GM23338 (cell line): Measurements from ENCODE around the gene AKT1S1. TPM values are rescaled to one million over a fixed set of nuclear protein-coding genes. Genes with fewer than 3 reads are reported as not detected.

Experiments used
- ATAC-seq: fragments of 200-7000 bp; cut with Tn5 transposase; 3 replicates; pipeline ENCODE4 v1.9.1; 2020
- DNase-seq: peaks from one replicate; pipeline ENCODE4 v3.0.0-alpha.2; 2015; ENCODE audit warnings: low spot score
- H2AFZ ChIP-seq: fragments of 200-600 bp; sonication (generic); 2 replicates; pipeline ENCODE4 v1.8.0; 2016; ENCODE audit warnings: antibody characterized with exemption, mild to moderate bottlenecking, moderate library complexity
- H3F3A ChIP-seq: fragments of 200-600 bp; sonication (generic); replicated peaks from 2 replicates; pipeline ENCODE4 v1.8.0; 2017; ENCODE audit warnings: antibody characterized with exemption, mixed run types, low read depth
- H3K27ac ChIP-seq: fragments of 200-600 bp; sonication (generic); 2 replicates; pipeline ENCODE4 v1.6.1; 2016; ENCODE audit warnings: low read depth
- H3K27me3 ChIP-seq: fragments of 200-600 bp; sonication (generic); 2 replicates; pipeline ENCODE4 v1.8.0; 2016; ENCODE audit warnings: mild to moderate bottlenecking, mixed run types, moderate library complexity; ENCODE audit not compliant: insufficient read depth
- H3K36me3 ChIP-seq: fragments of 200-600 bp; sonication (generic); 2 replicates; pipeline ENCODE4 v1.8.0; 2016; ENCODE audit warnings: mild to moderate bottlenecking; ENCODE audit not compliant: insufficient read depth
- H3K4me1 ChIP-seq: fragments of 200-600 bp; sonication (generic); 2 replicates; pipeline ENCODE4 v1.8.0; 2016; ENCODE audit warnings: mild to moderate bottlenecking, moderate library complexity; ENCODE audit not compliant: insufficient read depth
- H3K4me2 ChIP-seq: fragments of 200-600 bp; sonication (generic); 2 replicates; pipeline ENCODE4 v1.7.1; 2017; ENCODE audit warnings: mixed run types
- H3K4me3 ChIP-seq: fragments of 200-600 bp; sonication (generic); 2 replicates; pipeline ENCODE4 v1.6.1; 2016; ENCODE audit warnings: mixed run types
- H3K79me2 ChIP-seq: fragments of 200-600 bp; sonication (generic); replicated peaks from 2 replicates; pipeline ENCODE4 v1.8.0; 2017; ENCODE audit warnings: mild to moderate bottlenecking; ENCODE audit not compliant: insufficient read depth
- H3K9me2 ChIP-seq: fragments of 200-600 bp; sonication (generic); 2 replicates; pipeline ENCODE4 v1.8.0; 2017; ENCODE audit not compliant: insufficient read depth
- H4K20me1 ChIP-seq: fragments of 200-600 bp; sonication (generic); replicated peaks from 2 replicates; pipeline ENCODE4 v1.8.0; 2017; ENCODE audit warnings: mild to moderate bottlenecking; ENCODE audit not compliant: insufficient read depth
- H3K27ac Mint-ChIP-seq: 2 replicates; pipeline ENCODE4 v1.8.0; 2020; ENCODE audit warnings: inconsistent platforms, mild to moderate bottlenecking, moderate library complexity, mixed read lengths
- H3K27me3 Mint-ChIP-seq: 3 replicates; pipeline ENCODE4 v1.8.0; 2022; ENCODE audit warnings: low read depth, mild to moderate bottlenecking, moderate library complexity, mixed read lengths, inconsistent platforms; ENCODE audit not compliant: insufficient read depth, poor library complexity
- H3K36me3 Mint-ChIP-seq: 3 replicates; pipeline ENCODE4 v1.8.0; 2021; ENCODE audit warnings: low read depth, mild to moderate bottlenecking, inconsistent platforms, moderate library complexity, mixed read lengths
- H3K4me1 Mint-ChIP-seq: 3 replicates; pipeline ENCODE4 v1.8.0; 2020; ENCODE audit warnings: mild to moderate bottlenecking, inconsistent platforms, mixed read lengths
- H3K4me3 Mint-ChIP-seq: 3 replicates; pipeline ENCODE4 v1.8.0; 2021; ENCODE audit warnings: moderate library complexity, mild to moderate bottlenecking, inconsistent platforms, mixed read lengths
- H3K9me3 Mint-ChIP-seq: 3 replicates; pipeline ENCODE4 v1.8.0; 2020; ENCODE audit warnings: moderate library complexity, mild to moderate bottlenecking, inconsistent platforms, mixed read lengths
- CREB1 ChIP-seq: fragments of 250-450 bp; sonication (Bioruptor Pico); IDR thresholded peaks from 2 replicates; pipeline ENCODE4 v1.5.0; 2020; ENCODE audit warnings: low read depth, mild to moderate bottlenecking, moderate library complexity
- ETS1 ChIP-seq: IDR thresholded peaks from 2 replicates; pipeline ENCODE4 v1.6.1; 2016; ENCODE audit warnings: antibody characterized with exemption
- EZH2 ChIP-seq: fragments of 200-600 bp; sonication (generic); IDR thresholded peaks from one replicate; pipeline ENCODE4 v1.8.0; 2017; ENCODE audit warnings: antibody characterized with exemption, mild to moderate bottlenecking, low read depth; ENCODE audit not compliant: unreplicated experiment
- EZH2phosphoT487 ChIP-seq: fragments of 200-600 bp; sonication (generic); IDR thresholded peaks from one replicate; pipeline ENCODE4 v1.8.1; 2018; ENCODE audit warnings: antibody characterized with exemption; ENCODE audit not compliant: unreplicated experiment
- NANOG ChIP-seq: IDR thresholded peaks from 2 replicates; pipeline ENCODE4 v1.6.1; 2016; ENCODE audit warnings: antibody characterized with exemption, borderline replicate concordance
- POLR2AphosphoS5 ChIP-seq: IDR thresholded peaks from 2 replicates; pipeline ENCODE4 v1.6.1; 2016; ENCODE audit warnings: antibody characterized with exemption, low read depth
- STAT1 ChIP-seq: IDR thresholded peaks from one replicate; pipeline ENCODE4 v1.6.1; 2016; ENCODE audit warnings: antibody characterized with exemption; ENCODE audit not compliant: unreplicated experiment
- ZNF114 ChIP-seq: fragments of 250-450 bp; sonication (Bioruptor Pico); IDR thresholded peaks from 2 replicates; pipeline ENCODE4 v1.5.0; 2020; ENCODE audit warnings: mild to moderate bottlenecking, moderate library complexity
- polyA plus RNA-seq: library from polyadenylated mRNA; unstranded; fragments of >200 nt; fragmentation: Nextera tagmentation; extraction: Ambion mirVana; gene quantifications from 2 replicates; pipeline ENCODE4 v1.2.1, GENCODE V29; 2016
- total RNA-seq: library from RNA; depleted of rRNA; stranded (reverse); fragments of >200 nt; shearing (Covaris generic); gene quantifications from 2 replicates; pipeline ENCODE4 v1.2.3, GENCODE V29; 2014
- TF ChIP-seq, protein P1 (sequence below): IDR thresholded peaks from one replicate; pipeline ENCODE4 v1.6.1; 2018; ENCODE audit warnings: antibody characterized with exemption; ENCODE audit not compliant: unreplicated experiment

The AKT1S1 gene
- total and polyA plus RNA-seq, 2 experiments from 2014 or later: 21.5 to 28.6 TPM

GRCh38 chr19:49889038-49889686 lies 12.0 kb upstream of the AKT1S1 start:
- Mint-ChIP-seq H3K9me3 (peaks cover 5% of the 10 kb centered on the region), H3K27ac (no peak overlapping the region), H3K4me1 (peaks cover 9% of the 10 kb centered on the region), H3K4me3 (no peak overlapping the region), H3K36me3 (peaks cover 36% of the 10 kb centered on the region), H3K27me3 (peaks cover 26% of the 10 kb centered on the region)
- Histone ChIP-seq H3K9me2 (no peaks in the 10 kb centered on the region), H3K4me3 (no peak overlapping the region), H4K20me1 (no peaks in the 10 kb centered on the region; the same call in 1 of the 2 replicates), H3F3A (peaks cover 30% of the 10 kb centered on the region; the same call in 1 of the 2 replicates), H3K27ac (no peak overlapping the region), H3K27me3 (0 out of 2 replicates have a peak, but pooled peaks cover 3% of the 10 kb centered on the region), H3K79me2 (no peaks in the 10 kb centered on the region), H3K36me3 (peaks cover 6% of the 10 kb centered on the region), H2AFZ (no peak overlapping the region), H3K4me1 (peaks cover 9% of the 10 kb centered on the region; the same call in 1 of the 2 replicates), H3K4me2 (no peak overlapping the region; the same call in 1 of the 2 replicates)
- no peak for DNase-seq
- ATAC-seq: no peak
- TF ChIP-seq EZH2phosphoT487: no peak
- TF ChIP-seq NANOG: no peak
- no peak for TF ChIP-seq ETS1

- H3K27ac Mint-ChIP-seq: no peak overlapping the region
Measured at GRCh38 chr19:49888510-49888824, 11.3 kb upstream of the AKT1S1 start.

More at GRCh38 chr19:49888510-49888824, 11.3 kb upstream of the AKT1S1 start:
- TF ChIP-seq, protein P1, sequence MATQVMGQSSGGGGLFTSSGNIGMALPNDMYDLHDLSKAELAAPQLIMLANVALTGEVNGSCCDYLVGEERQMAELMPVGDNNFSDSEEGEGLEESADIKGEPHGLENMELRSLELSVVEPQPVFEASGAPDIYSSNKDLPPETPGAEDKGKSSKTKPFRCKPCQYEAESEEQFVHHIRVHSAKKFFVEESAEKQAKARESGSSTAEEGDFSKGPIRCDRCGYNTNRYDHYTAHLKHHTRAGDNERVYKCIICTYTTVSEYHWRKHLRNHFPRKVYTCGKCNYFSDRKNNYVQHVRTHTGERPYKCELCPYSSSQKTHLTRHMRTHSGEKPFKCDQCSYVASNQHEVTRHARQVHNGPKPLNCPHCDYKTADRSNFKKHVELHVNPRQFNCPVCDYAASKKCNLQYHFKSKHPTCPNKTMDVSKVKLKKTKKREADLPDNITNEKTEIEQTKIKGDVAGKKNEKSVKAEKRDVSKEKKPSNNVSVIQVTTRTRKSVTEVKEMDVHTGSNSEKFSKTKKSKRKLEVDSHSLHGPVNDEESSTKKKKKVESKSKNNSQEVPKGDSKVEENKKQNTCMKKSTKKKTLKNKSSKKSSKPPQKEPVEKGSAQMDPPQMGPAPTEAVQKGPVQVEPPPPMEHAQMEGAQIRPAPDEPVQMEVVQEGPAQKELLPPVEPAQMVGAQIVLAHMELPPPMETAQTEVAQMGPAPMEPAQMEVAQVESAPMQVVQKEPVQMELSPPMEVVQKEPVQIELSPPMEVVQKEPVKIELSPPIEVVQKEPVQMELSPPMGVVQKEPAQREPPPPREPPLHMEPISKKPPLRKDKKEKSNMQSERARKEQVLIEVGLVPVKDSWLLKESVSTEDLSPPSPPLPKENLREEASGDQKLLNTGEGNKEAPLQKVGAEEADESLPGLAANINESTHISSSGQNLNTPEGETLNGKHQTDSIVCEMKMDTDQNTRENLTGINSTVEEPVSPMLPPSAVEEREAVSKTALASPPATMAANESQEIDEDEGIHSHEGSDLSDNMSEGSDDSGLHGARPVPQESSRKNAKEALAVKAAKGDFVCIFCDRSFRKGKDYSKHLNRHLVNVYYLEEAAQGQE: no peak
- TF ChIP-seq STAT1 (no peak), NANOG (no peak), CREB1 (CRISPR knock-in tag) (no peak), ETS1 (no peak), EZH2 (no peak), ZNF114 (CRISPR knock-in tag) (no peak), POLR2AphosphoS5 (no peak)
- Mint-ChIP-seq H3K4me1 (peaks cover 9% of the 10 kb centered on the region), H3K9me3 (peaks cover 5% of the 10 kb centered on the region), H3K27me3 (peaks cover 26% of the 10 kb centered on the region), H3K4me3 (no peak overlapping the region), H3K36me3 (peaks cover 39% of the 10 kb centered on the region)
- no peak overlapping the region for H3K27ac ChIP-seq
- peaks cover 9% of the 10 kb centered on the region; the same call in 1 of the 2 replicates for H3K4me1 ChIP-seq
- no peaks in the 10 kb centered on the region for H3K79me2 ChIP-seq
- DNase-seq (no peak), ATAC-seq (no peak)
- H3K4me2 ChIP-seq: no peak overlapping the region
- peaks cover 30% of the 10 kb centered on the region; the same call in 1 of the 2 replicates for H3F3A ChIP-seq
- H3K27me3 ChIP-seq: 0 out of 2 replicates have a peak, but pooled peaks cover 3% of the 10 kb centered on the region
- H4K20me1 ChIP-seq: no peaks in the 10 kb centered on the region; the same call in 1 of the 2 replicates
- H2AFZ ChIP-seq: no peak overlapping the region
- H3K9me2 ChIP-seq: no peaks in the 10 kb centered on the region
- H3K4me3 ChIP-seq: no peak overlapping the region
- H3K36me3 ChIP-seq: peaks cover 13% of the 10 kb centered on the region
